Inflammatory macrophage treated with lipopolysaccharide for 4 hours (primary cell): Measurements from ENCODE around the gene FCGBP.
"Not testable (repeated sequence)": the region's sequence is repeated elsewhere in the genome, so short reads cannot be mapped to it uniquely, and the experiment has no call there.

Source experiments
- DNase-seq: peaks from one replicate; pipeline ENCODE4 v3.0.0-alpha.2; 2020

Gene FCGBP

DNA sequence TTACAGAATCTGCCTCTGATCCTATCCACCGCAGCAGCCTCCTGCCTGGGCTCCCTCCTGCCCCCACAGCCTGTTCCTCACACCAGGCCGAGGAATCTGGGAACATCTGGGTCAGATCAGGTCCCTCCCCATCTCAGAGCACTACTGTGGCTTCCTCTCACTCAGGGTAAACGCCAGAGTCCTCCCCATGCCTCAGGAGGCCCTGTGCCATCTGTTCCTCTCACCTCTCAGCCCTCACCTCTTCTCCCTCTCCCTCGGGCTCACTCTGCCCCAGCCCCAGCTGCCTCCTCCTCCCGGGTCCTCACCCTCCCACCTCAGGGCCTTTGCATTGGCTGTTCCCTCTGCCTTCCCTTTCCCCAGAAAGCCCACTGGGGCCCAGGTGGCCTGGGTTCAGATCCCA is 18.2 kb downstream of the FCGBP start:
- no peak for DNase-seq

DNA sequence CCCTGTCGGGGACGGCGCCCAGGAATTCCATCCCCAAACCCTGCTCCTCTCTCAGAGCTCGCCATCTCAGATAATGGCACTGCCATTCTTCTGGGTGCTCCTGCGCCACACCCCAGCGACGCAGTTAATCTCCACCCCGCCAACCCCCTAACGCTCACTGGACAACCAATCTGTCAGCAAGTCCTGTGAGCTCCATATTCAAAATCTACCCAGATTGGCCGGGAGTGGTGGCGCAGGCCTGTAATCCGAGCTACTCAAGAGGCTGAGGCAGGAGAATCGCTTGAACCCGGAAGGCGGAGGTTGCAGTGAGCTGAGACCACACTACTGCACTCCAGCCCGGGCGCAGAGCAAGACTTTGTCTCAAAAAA is 18.6 kb downstream of the FCGBP start:
- DNase-seq = no peak

DNA sequence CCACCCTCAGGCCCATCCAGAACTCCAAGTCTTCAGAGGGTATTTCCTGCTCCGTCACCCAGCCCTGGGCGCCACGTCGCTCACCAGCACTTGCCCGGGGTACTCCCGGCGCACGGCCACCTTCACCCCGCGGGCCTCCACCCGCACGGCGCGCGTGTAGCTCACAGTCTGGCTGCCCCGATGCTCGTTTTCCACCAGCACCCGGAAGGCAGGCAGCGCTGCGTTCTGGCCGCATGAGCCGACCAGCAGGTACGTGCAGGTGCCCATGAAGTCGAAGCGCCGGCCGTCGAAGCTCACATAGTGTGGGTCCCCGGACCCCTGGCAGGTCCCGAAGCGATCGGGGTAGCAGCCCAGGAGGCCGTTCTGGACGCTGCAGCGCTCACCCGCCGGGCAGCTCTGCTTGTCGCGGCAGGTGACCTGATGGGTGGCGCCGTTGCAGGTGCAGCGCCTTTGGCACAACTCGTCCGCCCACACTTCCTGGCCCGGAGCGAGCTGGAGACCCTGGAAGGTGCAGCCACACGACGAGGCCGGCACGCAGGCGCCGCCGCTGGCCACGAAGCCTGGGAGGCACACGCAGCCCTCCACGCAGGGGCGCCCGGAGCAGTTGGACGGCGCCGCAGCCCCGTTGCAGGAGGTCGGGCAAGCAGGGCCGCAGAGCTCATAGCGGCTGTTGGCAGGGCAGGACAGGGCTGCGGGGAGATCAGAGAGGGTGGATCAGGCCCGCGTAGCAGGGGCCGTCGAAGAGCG is 19.2 kb downstream of the FCGBP start:
- DNase-seq = no peak

DNA sequence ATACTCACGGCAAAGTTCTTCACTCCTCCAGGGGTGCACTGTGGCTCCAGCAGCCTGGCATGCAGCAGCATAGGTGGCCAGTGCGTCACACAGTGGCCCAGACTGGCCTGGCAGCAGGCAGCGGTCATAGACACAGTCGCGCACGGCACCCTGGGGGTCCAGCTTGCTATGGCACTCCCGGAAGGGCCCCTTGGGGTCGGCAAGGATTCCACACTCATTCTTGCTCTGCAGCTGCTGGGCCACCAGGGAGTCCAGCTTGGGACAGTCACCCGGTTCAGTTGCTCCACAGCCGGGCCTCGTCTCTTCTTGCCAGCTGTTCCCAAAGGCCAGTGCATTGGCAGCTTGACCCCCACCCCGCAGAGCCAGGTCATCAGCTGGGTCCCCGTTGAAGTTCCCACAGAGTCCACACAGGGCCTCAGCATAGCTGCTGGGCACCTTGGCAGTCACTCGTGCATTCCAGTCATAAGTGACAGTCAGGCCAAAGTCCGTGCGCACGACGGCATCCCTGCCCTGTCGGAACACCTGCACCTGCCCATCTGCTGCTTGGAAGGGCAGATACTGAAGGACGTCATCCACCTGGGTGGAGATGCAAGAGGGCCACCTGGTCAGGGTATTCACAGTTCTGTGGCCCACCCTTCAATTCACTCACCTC is 20.6 kb downstream of the FCGBP start:
- no peak for DNase-seq

DNA sequence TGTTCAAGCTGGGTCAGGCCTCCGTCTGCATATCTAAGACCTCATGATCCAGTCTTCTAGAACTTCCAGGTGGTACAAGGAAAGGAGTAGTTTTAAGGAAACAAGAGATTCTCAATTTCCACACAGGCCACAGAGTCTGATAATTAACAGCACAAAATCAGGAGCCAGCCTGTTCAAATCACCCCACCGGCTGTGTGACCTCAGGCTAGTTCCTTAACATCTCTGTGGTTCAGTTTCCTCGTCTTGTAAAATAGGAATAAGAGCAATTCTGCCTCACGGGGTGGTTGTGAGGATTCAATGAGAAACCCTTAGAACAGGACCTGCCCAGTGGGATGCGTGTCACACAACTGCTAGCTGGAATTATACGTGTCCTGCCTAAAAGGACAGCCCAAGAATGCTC is 25.6 kb downstream of the FCGBP start:
- DNase-seq = no peak

DNA sequence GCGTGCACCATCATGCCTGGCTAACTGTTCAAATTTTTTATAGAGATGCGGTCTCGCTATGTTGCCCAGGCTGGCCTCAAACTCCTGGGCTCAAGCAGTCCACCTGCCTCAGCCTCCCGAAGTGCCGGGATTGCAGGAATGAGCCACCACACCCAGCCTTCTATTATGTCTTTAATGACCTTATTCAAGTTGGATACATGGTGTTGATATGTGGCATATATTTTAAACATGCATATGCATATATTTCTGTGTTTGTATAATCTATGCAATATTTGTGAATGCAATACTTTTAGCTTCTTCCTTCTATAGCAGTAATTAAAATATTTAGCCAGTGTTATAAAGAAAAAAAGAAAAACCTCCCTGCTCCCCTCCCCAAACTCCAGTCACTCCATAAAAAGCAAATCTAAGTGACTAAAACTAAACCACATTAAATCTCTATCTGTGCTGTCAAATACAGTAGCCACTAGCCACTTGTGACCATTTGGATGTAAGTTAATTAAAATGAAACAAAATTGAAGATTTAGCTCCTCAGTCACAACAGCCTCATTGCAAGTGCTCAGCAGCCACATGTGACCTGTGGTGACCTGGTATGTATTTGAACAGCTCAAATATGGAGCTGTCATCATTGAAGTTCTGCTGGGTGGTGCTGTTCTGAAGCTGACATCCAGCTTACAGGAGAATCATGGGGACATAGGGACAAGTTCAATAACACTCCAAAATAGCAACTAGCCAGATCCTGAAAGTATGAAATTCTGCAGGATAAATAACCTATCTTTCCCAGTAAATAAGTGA is 27.4 kb downstream of the FCGBP start:
- no peak for DNase-seq

DNA sequence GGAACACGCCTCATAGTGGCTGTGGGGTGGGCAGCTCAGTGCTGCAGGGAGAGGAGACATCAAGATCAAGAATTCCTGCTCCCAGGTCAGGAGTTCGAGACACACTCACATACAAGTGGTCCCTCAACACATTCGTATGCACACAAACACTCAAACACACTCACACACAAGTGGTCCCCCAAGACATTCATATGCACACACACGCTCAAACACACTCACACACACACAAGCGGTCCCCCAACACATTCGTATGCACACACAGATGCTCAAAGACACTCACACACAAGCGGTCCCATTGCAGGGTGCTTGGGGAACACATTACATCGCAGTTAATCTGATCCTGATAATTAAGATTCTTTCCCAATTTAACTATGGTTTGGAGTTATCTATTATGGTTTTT is 28.2 kb downstream of the FCGBP start:
- DNase-seq = no peak

DNA sequence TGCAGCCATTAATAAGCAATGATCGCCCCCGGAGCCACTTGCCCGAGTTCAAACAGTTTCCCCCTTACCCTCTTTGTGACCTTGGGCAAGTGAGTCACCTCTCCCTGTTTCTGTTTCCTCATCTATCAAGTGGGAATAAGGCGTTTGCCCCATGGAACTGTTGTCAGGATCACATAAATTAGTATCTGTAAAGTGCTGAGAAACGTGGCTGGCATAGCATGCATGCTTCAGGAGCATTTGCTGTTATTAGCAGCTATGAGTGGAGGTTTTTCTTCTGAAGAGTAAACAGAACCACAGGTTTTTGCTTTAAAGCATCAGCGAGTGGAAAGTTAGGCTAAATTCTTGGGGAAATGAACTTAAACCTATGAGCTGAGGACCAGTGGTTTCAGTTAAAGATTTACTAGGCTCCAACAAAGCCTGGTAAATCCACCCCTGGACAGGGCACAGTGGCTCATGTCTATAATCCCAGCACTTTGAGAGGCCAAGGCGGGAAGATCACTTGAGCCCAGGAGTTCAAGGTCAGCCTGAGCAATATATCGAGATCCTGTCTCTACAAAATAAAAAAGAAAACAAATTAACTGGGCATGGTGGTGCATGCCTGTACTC is 30.8 kb downstream of the FCGBP start:
- not testable (repeated sequence) for DNase-seq

DNA sequence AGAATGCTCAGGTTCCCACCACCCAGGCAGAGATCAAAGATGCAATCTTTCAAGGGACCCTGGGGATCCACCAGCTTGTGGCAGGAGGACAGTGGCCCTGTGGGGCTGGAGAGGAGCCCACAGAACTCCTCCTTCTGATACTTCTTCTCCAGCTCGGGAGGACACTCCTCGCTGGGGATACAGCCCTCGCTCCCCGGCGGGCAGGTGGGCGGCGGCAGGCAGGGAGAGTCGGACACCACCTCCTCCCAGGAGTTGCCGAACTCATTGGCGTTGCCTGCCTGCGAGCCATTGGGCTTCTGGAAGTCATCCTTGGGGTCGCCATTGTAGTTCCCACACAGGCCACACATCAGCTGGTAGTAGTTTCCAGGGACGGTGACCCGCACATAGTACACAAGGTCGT is 32.1 kb downstream of the FCGBP start:
- DNase-seq = not testable (repeated sequence)

DNA sequence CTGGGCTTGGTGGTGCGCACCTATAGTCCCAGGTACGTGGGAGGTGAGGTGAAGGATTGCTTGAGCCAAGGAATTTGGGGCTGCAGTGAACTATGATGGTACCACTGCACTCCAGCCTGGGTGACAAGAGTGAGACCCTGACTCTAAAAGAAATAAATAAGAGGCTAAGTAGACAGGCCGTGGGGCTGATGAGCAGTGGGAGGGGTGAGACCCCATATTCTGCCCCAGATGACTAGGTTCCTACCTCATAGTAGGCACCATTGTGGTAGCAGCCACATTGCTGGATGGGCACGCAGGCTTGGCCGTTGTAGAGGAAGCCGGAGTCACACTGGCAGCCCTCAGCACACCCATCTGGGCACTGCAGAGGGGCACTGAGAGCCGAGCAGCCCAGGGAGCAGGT is 32.8 kb downstream of the FCGBP start:
- not testable (repeated sequence) for DNase-seq

DNA sequence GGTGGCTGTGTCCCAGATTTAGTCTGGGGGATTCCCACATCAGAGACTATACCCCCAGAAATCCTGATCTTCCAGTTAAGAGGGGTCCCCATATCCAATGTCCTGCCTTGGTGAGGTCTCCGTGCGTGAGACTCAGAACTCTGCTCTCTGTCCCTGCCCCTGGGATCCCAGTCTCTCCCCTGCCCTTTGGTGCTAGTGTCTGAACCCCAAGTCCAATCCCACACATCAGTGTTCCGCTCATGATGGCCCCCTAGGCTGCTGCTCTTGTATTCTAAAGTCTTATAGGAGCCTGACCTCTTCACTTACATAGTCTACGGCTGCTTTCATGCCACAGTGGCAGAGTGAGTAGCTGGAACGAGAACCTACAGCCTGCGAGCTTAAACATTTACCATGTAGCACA is 35.6 kb downstream of the FCGBP start:
- not testable (repeated sequence) for DNase-seq

DNA sequence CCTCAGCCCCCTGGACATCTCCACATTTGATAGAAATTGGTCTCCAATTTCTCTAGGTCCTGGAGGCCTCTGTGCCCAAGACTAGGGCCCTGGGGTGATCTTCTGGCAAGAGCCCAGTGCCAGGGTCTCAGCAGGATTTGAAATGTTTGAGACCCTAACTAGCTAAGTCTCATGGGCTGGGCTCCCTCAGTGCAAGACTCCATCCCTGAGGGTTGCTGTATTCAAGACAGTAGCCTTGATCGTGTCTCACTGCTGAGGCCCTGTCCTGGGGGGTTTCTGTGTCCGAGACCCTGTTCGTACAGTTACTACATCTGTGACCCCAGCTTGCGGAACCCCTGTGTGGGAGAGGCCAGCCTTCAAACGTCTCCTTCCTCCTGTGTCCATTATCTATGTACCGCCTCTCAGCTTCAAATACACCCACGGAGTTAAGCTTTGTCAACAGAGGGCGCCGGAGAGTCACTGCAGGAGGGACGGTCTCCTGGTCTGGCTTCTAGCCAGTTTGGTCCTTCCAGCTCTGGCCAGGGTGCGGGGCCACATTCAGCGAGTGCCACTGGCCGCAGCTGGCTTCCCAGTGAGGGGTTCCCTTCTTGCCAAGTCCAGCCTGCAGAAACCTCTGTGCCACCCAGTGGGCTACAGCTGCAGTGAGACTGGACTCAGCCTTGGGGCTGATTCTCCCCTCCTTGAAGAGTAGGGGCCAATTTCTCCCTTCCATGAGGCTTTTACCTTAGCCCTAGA is 36.8 kb downstream of the FCGBP start:
- peak; percentile 45 for DNase-seq

DNA sequence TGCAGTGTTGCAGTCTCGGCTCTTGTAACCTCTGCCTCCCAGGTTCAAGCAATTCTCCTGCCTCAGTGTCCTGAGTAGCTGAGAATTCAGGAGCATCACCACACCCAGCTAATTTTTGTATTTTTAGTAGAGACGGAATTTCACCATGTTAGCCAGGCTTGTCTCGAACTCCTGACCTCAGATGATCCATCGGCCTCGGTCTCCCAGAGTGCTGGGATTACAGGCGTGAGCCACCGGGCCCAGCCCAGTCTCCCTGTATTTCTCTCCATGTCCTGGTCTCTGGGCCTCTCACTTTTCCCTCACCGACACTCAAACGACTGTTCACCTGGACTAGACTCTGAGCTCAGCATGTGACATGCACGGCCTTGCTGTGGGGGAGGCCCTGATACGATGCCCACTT is 39.3 kb downstream of the FCGBP start:
- DNase-seq = not testable (repeated sequence)

DNA sequence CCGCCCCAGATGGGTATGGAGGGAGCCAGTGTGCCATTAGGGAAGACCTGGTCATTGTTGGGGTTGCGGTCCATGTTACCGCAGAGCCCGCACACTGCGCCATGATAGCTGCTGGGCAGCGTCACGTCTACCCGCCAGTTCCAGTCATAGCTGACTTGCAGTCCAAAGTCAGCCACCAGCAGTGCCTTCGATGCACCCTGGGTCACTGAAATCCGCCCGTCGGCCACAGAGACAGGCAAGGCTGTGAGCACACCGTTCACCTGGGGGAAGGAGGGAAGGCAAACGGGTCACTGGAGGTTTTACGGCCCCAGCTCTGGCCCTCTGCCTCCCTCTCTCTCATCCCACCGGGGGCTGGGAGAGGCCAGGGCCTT is 40.2 kb downstream of the FCGBP start:
- not testable (repeated sequence) for DNase-seq

DNA sequence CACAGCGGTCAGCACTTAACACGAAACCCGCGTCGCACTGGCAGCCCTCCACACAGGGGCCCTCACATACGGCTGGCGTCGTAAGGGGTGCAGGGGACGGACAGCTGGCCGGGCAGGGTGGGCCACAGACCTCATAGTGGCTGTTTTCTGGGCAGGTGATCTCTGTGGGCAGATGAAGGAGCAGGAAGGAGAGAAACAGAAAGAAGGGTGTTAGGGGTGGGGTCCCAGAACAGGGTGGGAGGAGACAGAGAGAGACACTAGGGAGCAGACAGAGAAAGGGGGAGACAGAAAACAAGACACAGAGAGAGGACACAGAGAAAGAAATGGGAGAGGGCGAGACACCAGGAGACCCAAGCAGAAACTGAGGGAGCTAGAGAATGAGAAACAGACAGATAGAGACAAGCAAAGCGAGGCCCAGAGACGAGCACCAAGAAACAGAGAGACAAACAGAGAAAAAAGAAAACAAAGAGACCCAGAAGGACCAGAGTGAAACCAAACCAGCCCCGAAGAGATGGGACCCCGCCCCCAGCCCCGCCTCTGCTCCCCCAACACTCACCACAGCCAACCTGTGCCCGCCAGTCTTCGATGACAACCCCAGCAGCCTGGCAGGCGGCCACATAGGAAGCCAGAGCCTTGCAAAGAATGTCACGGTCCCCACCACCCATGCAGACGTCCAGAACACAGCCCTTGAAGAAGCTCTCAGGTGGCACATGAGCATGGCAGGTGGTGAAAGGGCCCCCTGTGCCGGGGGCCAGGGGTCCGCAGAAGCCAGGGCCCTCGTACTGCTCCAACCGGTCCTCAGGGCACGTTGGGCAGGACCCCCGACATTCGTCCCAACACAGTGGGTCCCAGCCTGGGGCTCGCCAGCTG is 40.8 kb downstream of the FCGBP start:
- DNase-seq = not testable (repeated sequence)

DNA sequence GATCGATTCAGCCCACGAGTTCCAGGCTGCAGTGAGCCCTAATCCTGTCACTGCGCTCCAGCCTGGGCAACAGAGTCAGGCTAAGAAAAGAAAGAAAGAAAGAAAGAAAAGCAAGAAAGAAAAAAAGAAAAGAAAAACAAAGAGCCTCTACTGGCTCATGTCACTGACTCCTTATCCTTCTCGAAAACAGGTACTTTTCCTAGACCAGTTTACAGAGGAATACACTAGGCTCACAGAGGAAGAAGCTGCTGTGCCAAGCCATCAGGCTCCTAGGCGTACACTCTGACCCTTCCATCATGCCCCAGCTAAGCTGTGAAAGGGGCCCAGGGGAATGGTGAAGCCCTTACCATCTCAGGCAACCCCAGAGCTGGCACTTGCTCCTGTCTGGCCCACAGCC is 41.9 kb downstream of the FCGBP start:
- DNase-seq = not testable (repeated sequence)

DNA sequence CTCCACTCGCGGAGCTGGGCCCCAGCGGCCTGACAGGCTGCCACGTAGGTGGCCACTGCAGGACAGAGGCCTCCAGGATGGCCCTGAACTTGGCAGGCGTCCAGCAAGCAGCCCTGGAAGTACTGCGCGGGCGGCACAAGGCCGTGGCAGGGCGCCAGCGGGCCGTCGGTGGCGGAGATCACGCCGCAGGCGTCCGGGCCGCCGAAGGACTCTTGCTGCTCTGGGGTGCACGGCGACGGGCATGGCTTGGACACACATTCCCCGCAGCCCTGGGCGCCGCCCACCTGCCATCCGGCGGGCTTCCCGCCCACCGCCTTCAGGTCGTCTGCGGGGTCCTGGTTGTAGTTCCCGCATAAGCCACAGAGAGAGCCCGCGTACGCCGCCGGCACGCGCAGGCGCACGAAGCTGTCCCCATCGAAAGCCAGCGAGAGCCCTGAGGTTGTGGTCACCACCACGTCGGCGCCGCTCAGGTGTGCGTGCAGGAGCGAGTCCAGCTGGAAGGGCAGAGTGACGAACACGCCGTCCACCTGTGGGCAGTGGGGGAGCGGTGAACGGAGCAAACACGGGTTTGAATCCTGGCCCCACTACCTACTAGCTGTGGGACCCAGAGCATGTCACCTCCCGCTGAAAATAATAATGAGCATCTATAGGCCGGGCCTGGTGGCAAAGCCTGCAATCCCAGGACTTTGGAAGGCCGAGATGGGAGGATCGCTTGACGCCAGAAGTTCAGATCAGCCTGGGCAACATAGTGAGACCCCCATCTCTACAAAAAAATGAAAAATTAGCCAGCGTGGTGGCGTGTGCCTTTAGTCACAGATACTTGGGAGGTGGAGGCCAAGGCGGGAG is 42.6 kb downstream of the FCGBP start:
- DNase-seq = not testable (repeated sequence)

DNA sequence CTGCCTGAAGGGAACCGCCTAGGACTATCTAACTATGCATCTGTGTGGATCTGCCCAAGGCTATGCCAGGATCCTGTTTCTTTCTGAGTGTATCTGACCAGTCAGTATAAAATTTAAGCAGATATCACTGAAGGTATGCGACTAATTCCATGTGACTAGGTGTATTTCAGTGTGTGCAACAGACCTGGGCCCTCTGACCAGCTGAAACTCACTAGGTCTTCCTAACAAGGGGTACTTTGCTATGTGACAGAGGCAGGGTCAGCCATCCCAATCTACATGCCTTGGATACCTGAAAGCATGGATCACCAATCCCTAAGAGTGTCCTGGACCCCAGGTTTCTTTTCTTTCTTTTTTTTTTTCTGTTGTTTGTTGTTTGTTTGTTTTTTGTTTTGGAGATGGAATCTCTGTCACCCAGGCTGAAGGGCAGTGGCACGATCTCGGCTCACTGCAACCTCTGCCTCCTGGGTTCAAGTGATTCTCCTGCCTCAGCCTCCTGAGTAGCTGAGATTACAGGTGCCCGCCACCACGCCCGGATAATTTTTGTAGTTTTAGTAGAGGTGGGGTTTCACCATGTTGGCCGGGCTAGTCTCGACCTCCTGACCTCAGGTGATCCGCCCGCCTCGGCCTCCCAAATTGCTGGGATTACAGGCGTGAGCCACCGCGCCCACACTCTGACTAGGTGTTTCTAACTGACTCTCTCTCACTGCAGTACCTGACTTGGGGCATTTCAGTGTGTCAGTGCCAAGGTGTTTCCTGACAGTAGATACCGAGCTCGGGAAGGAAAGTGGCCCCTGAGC is 43.5 kb downstream of the FCGBP start:
- DNase-seq = no peak

DNA sequence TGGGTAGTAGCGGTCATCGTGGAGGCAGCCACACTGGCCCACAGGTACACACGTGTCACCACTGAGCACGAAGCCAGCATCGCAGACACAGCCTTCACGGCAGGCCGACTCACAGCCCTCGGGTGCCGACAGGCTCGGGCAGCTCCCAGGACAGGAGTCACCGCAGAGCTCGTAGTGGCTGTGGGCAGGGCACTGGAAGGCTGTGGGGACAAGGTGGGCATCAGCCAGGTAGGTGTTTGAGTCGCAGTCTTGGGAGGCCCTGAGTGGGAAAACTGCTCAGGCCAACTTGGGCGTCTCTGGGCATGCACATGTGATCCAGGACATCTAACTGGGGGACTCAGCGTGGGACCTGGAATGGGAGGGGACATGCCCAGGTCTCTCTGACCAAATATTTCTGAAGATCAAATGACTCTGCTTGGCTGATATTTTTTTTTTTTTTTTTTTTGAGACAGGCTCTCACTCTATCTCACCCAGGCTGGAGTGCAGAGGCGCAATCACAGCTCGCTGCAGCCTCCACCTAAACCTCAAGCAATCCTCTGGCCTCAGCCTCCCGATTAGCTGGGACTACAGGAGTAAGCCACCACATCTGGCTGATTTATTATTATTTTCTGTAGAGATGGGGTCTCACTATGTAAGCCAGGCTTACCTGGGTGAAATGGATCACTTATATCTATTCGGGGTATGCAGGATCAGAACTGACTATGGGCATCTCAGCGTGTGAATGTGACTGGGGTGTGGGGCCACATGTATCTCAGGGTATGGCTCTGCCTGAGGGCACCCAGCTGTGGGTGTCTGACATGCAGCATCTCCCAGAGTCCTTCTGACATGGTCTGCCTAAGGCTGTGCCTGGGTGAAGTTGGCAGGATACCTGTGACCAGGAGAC is 44.3 kb downstream of the FCGBP start:
- not testable (repeated sequence) for DNase-seq
